GM18508 (cell line): ENCODE results near the gene TXLNB.
"Not testable (repeated sequence)": the region's sequence is repeated elsewhere in the genome, so short reads cannot be mapped to it uniquely, and the experiment has no call there.

Experiments
- ATAC-seq: cut with Tn5 transposase; IDR thresholded peaks from one replicate; pipeline ENCODE4 v1.9.1; 2021; ENCODE audit warnings: moderate number of reproducible peaks; ENCODE audit not compliant: insufficient read depth, unreplicated experiment

Gene TXLNB

DNA sequence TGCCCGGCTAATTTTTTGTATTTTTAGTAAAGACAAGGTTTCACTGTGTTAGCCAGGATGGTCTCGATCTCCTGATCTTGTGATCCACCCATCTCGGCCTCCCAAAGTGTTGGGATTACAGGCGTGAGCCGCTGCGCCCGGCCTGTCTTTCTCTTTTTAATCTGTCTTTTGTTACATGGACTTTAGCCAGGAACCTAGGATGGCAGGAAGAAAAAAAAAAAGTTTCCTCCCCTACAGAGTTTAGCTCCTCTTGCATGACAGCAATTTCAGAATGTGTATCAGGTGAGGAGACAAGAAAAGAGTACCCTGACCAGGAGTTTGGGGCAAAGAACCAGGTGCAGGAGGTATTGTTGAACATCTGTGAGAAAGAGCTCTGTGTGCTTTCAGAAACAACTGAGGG lies 21.4 kb upstream of the TXLNB start:
- no peak for ATAC-seq

DNA sequence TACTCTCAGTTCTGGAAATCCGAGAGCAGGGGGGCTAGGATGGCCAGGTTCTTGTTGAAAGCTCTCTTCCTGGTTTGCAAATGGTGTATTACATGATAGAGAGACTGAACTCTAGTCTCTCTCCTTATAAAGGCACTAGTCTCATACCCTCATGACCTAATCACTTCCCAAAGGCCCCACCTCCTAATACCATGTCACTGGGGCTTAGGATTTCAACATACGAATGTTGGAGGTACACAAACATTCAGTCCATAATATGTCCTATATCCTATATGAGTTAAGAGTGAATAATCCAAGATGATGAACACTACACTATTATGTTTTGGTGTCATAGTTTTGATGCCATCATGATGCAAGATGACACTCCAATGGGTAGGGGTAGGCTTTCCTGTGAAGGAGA lies 20.0 kb upstream of the TXLNB start:
- ATAC-seq, result no peak

DNA sequence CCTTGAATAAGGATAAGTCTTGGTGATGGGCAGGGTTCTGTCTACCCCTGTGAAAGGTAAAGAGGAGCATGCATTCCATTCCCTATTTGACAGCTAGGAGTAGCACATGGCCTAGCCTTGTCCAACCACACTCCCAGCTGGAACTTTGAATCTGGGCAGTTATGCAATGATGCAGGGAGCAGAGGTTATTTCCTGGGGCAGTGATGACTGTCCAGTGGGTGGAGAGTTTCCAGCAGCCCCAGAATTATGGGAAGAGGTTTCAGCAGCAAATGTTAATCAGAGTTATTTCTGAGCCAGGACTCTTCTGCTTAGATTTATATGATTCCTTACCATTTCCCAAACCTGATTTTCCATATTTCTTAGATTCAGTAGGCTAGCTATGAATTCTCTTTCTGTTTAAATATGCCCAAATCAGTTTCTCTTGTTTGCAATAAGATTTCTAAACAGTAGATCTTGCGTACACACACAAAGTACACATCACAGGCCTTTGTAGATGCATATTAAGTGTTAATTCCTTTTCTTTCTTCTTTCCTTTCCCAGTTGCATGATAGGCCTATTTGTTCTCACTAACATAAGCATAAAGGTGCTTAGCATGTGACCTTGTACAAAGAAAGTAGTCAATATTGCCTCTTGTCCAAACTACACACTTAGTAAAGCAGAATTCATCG lies 17.3 kb upstream of the TXLNB start:
- ATAC-seq, result no peak

DNA sequence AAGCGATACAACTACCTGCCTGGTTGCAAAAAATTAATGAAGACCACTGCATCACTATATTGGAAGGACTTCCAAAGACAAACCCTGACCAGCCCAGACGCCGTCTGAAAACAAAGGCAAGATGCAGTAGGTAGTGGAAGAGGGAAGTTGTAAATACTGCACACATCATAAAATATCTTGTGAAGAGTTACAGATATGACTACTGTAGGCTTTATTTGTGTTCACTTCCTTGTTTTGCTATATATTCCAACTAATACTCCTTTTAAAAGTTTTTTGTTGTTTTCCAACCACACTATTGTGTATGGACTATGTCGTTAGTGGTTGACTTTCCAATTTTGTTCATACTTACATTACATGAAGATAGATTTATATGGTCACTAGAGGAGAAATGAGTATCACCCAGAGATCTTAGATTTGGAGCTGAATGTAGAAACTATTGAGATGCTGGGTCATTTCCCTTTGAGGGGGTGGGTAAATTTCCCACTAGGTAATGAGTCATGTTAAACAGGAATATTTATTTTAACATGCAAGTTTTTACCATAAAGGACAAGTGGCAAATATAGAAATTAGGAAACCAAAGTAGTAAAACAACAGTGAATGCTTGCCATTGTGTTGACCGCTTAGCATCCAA lies 16.6 kb upstream of the TXLNB start:
- ATAC-seq, result peak; percentile 74

DNA sequence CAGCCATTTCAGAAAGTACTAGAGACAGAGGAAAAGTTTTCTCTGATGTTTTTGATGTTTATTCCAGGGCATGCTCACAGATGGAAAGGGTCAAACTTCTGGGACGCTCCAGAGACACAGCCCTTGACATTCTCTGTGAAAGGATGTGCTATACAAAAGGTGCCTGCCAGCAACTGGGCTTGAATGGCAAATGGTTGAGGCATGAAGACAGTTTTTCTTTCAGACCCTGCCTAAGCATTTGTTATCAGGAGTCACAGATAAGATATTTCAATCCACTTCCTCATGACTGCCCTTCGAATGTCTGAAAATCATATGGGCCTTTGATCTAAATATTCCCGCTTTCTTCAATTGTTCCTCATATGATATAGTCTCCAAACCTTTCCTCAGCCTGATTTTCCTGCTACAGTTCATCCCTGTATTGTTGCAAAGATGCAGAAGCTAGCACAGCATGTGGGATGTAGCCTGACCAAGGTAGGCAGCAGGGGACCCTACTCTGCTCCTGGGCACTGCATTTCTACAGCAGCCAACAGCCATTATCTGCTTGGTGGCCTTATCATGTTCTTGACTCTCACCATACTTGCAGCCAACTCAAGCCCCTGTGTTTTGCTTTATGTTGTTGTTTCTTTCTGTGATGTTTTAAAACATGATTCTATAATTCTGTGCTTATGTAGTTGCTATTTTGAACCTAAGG lies 14.6 kb upstream of the TXLNB start:
- ATAC-seq, result no peak

DNA sequence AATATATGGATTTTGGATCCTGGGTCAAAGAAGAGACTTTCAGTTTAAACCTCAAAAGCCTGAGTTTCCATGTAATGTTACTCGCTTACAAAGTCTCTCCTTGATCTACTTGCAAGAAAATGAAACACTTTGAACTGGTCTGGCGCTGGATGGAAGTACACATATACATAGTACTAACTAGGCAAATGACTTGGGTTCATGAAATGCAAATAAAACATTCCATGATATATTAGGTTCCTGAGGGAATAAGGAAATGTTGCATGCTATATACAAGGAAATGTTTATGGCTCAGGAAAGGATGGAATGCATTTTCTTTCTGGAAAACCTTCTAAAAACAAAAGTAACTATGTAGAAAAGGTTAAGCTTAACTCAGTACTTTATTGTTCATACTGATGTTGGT lies 11.4 kb upstream of the TXLNB start:
- ATAC-seq, result no peak

DNA sequence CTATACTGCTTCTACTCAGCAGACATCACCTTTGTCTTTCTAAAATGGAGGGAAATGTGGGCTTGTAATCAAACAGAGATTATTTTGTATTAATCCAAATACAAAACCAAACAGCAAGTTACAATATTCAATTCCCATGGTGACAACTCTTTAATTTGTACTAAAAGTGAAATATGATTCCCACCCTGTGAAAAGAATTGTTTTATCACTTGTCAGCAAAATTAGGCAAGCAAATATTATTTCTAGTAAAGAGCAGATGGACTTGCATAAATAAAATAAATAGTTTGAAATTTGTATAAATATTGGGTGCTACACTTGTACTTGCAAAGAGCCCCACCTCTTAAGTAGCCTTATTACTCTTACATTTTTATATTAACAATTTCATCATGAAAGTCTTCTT lies 6.1 kb upstream of the TXLNB start:
- no peak for ATAC-seq

DNA sequence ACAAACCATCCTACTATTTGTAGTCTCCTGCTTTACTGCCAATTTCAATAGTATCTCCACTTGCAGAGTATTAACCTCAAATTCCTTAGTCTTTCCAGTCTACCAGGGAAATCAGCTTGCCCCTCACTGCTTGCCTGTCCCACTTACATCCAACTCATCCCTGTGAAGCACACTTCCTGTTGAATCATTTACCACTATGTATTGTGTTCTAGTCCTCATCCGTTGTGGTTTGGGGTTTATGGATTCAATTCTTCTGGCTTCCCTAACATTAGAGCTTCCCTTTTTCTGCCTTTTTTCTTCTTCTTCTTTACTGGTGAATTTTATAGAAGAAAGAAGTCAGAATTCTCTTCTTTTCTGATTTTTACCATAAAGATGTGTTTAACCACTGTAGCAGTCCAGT lies 5.1 kb upstream of the TXLNB start:
- ATAC-seq, result no peak

DNA sequence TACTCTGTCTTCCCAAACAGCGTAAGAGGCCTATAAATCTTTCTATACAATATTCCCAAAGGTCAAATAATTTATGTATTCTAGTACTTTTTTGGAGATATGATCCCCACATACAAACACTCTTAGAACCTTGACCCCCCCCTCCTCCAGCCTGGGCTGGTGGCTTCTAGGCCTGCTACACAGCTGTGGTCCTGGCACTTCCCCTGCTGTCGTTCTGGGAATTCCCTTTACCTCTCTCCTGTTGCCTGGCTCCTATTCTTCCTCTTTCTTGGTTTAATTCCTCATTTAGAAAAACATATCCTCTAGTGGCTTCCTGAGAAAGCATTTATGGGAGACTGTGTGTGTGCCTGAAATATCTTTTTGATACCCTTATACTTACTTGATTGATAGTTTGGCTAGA lies 4.1 kb upstream of the TXLNB start:
- no peak for ATAC-seq

DNA sequence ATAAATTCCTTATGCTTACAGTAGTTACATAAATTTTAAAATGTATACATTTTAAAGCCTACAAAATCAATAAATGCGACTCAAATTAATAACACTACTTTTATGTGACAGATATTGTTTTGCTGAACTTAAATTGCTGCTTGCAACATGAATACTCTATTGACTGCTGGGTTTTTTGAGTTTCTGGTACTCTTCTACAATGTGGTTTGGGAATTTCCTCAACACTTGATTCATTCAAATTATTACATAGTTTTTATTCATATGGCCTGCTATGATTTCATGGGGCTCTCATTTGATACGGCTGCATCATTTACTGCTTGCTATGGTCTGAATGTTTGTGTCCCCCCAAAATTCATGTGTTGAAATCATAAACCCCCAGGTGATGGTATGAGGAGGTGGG lies 2.3 kb upstream of the TXLNB start:
- no peak for ATAC-seq

DNA sequence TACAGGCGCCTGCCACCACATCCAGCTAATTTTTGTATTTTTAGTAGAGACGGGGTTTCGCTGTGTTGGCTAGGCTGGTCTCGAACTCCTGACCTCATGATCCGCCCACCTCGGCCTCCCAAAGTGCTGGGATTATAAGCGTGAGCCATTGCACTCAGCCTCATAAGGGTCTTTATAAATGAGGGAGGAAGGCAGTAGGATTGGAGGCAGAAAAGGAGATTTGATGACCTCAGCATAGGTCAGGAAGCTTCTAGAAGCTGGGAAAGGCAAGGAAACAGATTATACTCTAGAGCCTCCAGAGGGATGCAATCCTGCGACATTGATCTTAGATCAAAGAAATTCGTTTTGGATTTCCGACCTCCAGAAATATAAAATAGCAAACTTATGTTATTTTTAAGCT lies 1.4 kb upstream of the TXLNB start:
- ATAC-seq, result not testable (repeated sequence)

DNA sequence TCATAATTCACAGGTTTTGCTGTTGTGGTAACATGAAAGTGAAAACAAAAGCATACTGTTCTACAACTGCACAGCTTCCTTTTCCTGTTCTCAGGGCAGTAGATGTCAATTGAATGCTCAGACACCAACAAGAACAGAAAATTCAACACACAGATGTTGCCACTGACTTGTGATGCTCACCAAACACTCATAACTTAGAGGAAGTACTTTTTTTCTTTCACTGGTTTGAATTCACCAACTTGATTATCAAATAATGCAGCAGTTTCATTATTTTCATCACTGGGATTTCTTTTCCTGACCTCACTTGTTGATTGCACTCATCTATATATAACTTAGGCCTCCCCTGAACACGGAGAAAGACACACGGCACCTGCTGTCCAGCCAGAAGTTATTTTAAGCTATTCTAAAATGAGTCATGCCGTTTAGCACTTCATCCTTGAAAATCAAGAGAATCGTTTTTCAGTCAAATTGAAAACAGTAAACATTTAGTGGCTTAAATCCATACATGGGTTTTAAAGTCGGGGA lies 949 bp downstream of the TXLNB start:
- peak; percentile 73 for ATAC-seq

DNA sequence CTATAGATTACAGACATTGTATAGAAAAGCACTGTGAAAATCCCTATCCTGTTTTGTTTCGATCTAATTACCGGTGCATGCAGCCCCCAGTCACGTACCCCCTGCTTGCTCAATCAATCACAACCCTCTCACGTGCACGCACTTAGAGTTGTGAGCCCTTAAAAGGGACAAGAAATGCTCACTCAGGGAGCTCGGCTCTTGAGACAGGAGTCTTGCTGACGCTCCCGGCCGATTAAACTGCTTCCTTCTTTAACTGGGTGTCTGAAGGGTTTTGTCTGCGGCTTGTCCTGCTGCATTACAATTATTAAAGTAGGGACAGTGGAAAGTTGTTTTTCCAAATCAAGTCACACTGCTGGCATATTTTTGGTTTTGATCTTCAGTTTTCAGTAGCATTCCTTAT lies 2.6 kb downstream of the TXLNB start:
- no peak for ATAC-seq

DNA sequence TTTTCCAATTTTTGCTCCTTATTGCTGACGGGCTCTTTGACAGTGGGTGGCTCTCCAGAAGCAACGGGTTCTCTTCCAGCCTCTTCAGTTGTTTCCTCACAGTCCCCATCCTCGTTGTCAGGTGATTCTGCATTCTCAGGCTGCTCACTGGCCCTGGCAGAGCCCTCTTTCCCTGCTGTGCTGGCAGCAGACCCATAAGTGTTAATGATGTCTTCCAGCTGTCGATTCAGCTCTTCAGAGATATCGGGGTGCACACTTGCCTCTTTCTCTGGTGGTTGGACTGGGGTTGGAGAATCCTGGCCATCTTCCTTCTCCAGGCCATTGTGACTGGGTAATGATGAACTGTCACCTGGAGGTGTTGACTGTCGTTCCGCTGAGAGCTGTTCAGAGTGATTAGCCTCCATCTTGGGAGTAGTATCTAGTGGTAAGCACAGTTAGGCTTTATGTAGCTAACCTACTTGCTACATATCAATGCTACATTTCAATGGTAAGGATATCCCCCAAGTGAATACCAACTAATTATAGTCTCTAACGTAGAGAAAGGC lies 3.2 kb downstream of the TXLNB start:
- no peak for ATAC-seq

DNA sequence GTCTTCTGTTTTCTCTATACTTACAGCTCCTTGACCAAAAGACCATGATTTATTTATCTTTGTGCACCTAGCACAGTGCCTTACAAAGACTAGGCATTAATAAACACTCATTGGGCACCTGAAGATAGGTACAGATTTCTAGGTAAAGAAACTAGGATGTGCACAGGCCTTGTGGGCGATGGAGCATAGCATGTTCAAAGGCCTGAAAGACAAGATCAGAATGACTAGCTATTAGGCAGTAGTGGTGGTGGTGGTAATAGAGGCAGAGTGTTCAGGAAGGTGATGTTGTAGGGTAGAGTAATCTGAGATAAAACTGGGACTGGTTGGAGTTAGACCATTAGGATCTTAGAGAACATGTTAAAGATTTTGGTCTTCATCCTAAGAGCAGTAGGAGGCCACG lies 3.9 kb downstream of the TXLNB start:
- ATAC-seq, result no peak

DNA sequence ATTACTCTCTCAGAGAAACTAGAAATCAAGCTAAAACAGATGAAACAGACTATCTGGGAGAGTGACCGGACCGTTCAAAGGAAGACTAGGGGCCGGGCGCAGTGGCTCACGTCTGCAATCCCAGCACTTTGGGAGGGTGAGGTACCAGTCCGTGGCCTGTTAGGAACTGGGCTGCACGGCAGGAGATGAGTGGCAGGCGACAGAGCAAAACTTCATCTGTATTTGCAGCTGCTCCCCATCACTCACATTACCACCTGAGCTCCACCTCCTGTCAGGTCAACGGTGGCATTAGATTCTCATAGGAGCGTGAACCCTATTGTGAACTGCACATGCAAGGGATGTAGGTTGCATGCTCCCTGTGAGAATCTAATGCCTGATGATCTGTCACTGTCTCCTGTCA lies 5.4 kb downstream of the TXLNB start:
- ATAC-seq, result not testable (repeated sequence)

DNA sequence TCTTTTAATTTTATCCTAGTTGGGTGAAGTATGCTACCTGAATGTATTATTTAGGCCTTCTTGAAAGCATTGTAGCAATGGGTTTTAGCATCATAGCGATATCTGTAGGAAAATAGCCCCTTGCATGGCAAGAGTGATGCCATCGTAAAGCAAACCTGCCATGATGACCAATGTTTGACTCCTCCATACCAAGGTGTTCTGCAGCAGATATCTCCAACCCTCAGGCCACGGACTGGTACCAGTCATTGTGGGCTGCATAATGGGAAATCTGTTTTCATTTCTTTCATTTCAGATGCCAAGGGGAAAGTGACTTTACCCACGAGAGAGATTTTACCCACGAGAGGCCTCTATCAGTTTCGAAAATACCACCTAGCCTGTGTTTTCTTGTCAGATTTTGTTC lies 6.2 kb downstream of the TXLNB start:
- no peak for ATAC-seq

DNA sequence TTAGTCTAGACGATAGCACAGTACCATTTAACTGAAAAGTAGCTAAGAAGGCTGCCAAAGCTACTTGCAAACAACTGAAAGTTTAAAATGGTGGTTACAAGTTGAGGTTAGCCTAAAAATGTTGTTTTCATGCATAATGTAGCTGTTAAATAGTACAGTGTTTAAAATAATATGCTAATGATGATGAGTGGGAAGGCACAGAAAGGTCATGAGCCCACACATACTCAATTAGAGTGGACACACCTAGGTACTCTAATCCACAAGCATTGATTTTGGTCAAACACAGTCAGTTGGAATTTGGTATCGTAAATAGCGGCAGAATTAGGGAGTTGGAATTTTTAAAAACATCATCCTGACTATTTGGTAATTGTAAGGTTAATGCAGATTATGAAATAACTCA lies 7.0 kb downstream of the TXLNB start:
- no peak for ATAC-seq

DNA sequence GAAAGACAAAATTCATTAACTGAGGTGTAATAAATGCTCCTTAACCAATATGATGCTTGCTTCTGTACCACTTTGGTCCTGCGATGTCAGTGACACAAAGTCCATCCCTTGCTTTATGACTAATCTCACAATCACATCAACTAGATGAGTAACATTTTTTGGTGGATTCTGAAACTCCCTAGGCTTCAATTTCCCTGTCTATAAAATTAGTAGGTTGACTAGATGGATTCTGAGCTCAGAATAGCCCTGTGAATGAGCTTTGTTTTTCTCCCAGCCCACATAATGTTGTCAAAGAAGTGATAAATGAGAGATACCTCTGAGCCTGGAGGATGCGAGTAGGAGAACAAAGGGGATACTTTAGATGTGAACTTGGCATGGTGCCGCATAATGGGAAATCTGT lies 9.1 kb downstream of the TXLNB start:
- no peak for ATAC-seq

DNA sequence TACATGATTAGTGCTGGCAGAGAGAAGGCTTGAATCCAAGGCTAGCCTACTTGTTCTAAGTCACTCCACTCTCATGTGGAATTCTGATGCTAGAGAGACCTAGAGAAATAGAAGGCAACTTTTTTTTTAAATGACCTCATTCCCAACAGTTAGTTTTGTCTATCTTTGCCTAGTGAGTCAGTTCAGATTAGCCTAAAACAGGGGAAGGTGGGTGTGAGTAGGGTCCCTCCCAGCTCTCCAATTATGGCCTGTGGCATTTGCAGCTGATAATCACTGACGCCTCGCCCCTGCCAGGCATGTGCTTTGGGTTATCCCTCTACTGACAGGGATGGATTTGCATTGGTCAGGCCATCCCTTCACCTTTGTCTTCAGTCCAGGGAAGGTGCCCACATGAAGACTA lies 13.6 kb downstream of the TXLNB start:
- ATAC-seq, result no peak

DNA sequence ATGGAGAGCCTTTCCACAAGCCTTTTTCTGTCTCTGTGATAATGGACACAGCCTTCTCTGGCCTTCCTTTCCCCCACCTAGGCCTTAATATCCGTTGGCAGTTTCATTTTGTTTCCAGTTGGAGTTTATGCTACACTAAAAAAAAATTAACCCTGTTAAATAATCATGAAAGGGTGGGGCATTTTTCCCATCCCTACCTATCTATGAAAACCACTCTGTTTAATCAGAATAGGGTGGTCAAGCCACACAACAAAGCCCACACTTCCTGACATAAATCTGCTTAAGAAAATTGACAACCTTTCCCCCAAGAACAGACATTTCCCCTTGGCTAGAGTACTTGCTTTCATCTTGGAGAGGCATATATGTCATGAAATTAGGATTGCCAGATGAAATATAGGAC lies 14.2 kb downstream of the TXLNB start:
- ATAC-seq, result no peak
